GM12878 (cell line): ENCODE data around the gene MCF2L2.

Source experiments
- CEBPB ChIP-seq, 2 experiments: fragments of 150-350 bp in 1 of 2; IDR thresholded peaks; 2 replicates each; pipeline ENCODE4 v1.6.1; 2012 to 2014; ENCODE audit warnings: low read depth in 2 of 2, low read length in 2 of 2, borderline replicate concordance in 1 of 2, inconsistent platforms in 1 of 2
- CREB1 ChIP-seq: IDR thresholded peaks from 2 replicates; pipeline ENCODE4 v1.6.1; 2012; ENCODE audit warnings: low read depth, mild to moderate bottlenecking, inconsistent platforms
- DPF2 ChIP-seq: fragments of 450-650 bp; IDR thresholded peaks from 2 replicates; pipeline ENCODE4 v1.6.1; 2017; ENCODE audit warnings: mild to moderate bottlenecking
- EGR1 ChIP-seq, 2 experiments: IDR thresholded peaks; 1 replicate in 1 of 2; 2 replicates in 1 of 2; pipeline ENCODE4 v1.6.1; 2011 to 2012; ENCODE audit warnings: low read depth in 2 of 2, low read length in 2 of 2, borderline replicate concordance in 1 of 2, mild to moderate bottlenecking in 1 of 2, moderate library complexity in 1 of 2
- NBN ChIP-seq: fragments of 450-650 bp; IDR thresholded peaks from 2 replicates; pipeline ENCODE4 v1.6.1; 2016
- POLR2AphosphoS5 ChIP-seq: IDR thresholded peaks from 2 replicates; pipeline ENCODE4 v1.6.1; 2011; ENCODE audit warnings: mild to moderate bottlenecking, low read length, inconsistent platforms
- SKIL ChIP-seq: fragments of 450-650 bp; IDR thresholded peaks from 2 replicates; pipeline ENCODE4 v1.6.1; 2017; ENCODE audit warnings: mild to moderate bottlenecking, low read depth, inconsistent platforms; ENCODE audit not compliant: poor library complexity, severe bottlenecking
- SPI1 ChIP-seq: IDR thresholded peaks from 2 replicates; pipeline ENCODE4 v1.6.1; 2011; ENCODE audit warnings: low read depth, mild to moderate bottlenecking, low read length, moderate library complexity, borderline replicate concordance; ENCODE audit not compliant: insufficient read depth
- SREBF1 ChIP-seq: IDR thresholded peaks from 2 replicates; pipeline ENCODE4 v1.6.1; 2012; ENCODE audit warnings: mild to moderate bottlenecking, low read length
- STAT3 ChIP-seq: IDR thresholded peaks from 2 replicates; pipeline ENCODE4 v1.6.1; 2011; ENCODE audit warnings: low read depth, low read length, improper control_type of control experiment
- TAF1 ChIP-seq: IDR thresholded peaks from 2 replicates; pipeline ENCODE4 v1.6.1; 2011; ENCODE audit warnings: mild to moderate bottlenecking, low read depth, low read length, borderline replicate concordance
- ZNF217 ChIP-seq: fragments of 450-650 bp; IDR thresholded peaks from 2 replicates; pipeline ENCODE4 v1.6.1; 2017; ENCODE audit warnings: antibody characterized with exemption, mild to moderate bottlenecking
- TF ChIP-seq, protein P1 (sequence below), 3 experiments: IDR thresholded peaks in 2 of 3; conservative IDR thresholded peaks in 1 of 3; 2 replicates each; pipeline ENCODE4 v1.5.1; 2011; ENCODE audit warnings: low read depth in 3 of 3, low read length in 3 of 3, mild to moderate bottlenecking in 3 of 3, control low read depth in 2 of 3, moderate library complexity in 2 of 3, inconsistent platforms in 1 of 3, mixed read lengths in 1 of 3; ENCODE audit not compliant: control insufficient read depth in 2 of 3, insufficient read depth in 1 of 3; ENCODE audit errors: extremely low read depth in 1 of 3
- TF ChIP-seq, protein P2 (sequence below): IDR thresholded peaks from 2 replicates; pipeline ENCODE4 v1.6.1; 2012; ENCODE audit warnings: mild to moderate bottlenecking, low read depth, low read length

DNA sequence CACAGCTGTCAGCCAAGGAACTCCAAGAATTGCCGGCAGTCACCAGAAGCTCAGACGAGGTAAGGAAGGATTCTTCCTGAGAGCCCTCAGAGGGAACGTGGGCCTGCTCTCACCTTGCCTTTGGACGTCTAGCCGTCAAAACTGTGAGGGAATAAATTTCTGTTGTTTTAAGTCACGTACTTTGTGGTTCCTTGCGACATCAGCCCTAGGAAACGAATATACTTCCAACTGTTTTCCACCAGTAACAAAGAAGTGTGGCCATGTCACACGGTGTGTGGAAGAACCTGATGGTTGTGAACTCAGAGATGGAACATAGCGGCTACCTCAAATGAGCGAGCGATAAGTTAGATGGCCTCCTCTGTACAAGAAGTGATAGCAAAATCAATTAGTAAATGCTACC is 216.3 kb downstream of the MCF2L2 start:
- TF ChIP-seq NBN, result no peak
- no peak for TF ChIP-seq DPF2
- no peak for TF ChIP-seq EGR1 (IDR thresholded peaks at IDR 0.05; ENCODE audit: borderline replicate concordance in 1 of 2, low read depth in 2 of 2, low read length in 2 of 2)
- TF ChIP-seq CREB1, result no peak
- no peak for TF ChIP-seq POLR2AphosphoS5
- TF ChIP-seq, protein P1, sequence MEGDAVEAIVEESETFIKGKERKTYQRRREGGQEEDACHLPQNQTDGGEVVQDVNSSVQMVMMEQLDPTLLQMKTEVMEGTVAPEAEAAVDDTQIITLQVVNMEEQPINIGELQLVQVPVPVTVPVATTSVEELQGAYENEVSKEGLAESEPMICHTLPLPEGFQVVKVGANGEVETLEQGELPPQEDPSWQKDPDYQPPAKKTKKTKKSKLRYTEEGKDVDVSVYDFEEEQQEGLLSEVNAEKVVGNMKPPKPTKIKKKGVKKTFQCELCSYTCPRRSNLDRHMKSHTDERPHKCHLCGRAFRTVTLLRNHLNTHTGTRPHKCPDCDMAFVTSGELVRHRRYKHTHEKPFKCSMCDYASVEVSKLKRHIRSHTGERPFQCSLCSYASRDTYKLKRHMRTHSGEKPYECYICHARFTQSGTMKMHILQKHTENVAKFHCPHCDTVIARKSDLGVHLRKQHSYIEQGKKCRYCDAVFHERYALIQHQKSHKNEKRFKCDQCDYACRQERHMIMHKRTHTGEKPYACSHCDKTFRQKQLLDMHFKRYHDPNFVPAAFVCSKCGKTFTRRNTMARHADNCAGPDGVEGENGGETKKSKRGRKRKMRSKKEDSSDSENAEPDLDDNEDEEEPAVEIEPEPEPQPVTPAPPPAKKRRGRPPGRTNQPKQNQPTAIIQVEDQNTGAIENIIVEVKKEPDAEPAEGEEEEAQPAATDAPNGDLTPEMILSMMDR (IDR thresholded peaks at IDR 0.05 in 2 of 3, conservative IDR thresholded peaks at IDR 0.05 in 1 of 3; ENCODE audit: control insufficient read depth in 2 of 3, extremely low read depth in 1 of 3, insufficient read depth in 1 of 3, low read depth in 3 of 3, low read length in 3 of 3), result no peak
- TF ChIP-seq SPI1, result no peak
- no peak for TF ChIP-seq STAT3
- TF ChIP-seq TAF1, result no peak
- TF ChIP-seq ZNF217, result no peak
- TF ChIP-seq, protein P2, sequence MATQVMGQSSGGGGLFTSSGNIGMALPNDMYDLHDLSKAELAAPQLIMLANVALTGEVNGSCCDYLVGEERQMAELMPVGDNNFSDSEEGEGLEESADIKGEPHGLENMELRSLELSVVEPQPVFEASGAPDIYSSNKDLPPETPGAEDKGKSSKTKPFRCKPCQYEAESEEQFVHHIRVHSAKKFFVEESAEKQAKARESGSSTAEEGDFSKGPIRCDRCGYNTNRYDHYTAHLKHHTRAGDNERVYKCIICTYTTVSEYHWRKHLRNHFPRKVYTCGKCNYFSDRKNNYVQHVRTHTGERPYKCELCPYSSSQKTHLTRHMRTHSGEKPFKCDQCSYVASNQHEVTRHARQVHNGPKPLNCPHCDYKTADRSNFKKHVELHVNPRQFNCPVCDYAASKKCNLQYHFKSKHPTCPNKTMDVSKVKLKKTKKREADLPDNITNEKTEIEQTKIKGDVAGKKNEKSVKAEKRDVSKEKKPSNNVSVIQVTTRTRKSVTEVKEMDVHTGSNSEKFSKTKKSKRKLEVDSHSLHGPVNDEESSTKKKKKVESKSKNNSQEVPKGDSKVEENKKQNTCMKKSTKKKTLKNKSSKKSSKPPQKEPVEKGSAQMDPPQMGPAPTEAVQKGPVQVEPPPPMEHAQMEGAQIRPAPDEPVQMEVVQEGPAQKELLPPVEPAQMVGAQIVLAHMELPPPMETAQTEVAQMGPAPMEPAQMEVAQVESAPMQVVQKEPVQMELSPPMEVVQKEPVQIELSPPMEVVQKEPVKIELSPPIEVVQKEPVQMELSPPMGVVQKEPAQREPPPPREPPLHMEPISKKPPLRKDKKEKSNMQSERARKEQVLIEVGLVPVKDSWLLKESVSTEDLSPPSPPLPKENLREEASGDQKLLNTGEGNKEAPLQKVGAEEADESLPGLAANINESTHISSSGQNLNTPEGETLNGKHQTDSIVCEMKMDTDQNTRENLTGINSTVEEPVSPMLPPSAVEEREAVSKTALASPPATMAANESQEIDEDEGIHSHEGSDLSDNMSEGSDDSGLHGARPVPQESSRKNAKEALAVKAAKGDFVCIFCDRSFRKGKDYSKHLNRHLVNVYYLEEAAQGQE, result no peak
- no peak for TF ChIP-seq SREBF1
- TF ChIP-seq CEBPB (IDR thresholded peaks at IDR 0.05; ENCODE audit: borderline replicate concordance in 1 of 2, low read depth in 2 of 2, low read length in 2 of 2), result no peak
- TF ChIP-seq SKIL, result no peak
